22Rv1 (cell line): ENCODE results near the gene KLHL11.
A peak's percentile ranks its signal among the peaks of the same experiment; 100 is the strongest.

Experiments used
- H3K27ac ChIP-seq: fragments of 450-650 bp; 2 replicates; pipeline ENCODE4 v1.5.1; 2017
- CTCF ChIP-seq: fragments of 450-650 bp; IDR thresholded peaks from 2 replicates; pipeline ENCODE4 v1.5.1; 2017; ENCODE audit warnings: mild to moderate bottlenecking
- ZFX ChIP-seq: fragments of 450-650 bp; IDR thresholded peaks from 2 replicates; pipeline ENCODE4 v1.6.1; 2017; ENCODE audit warnings: antibody characterized with exemption, borderline replicate concordance

KLHL11 gene

GRCh38 chr17:41821776-41822175, 43.4 kb downstream of the KLHL11 start:
- no peak for TF ChIP-seq CTCF
- TF ChIP-seq ZFX, result no peak
- H3K27ac ChIP-seq, result no peak overlapping the region

GRCh38 chr17:41818024-41818423, 47.2 kb downstream of the KLHL11 start:
- TF ChIP-seq CTCF (no peak), ZFX (no peak)
- H3K27ac ChIP-seq, result no peak overlapping the region

GRCh38 chr17:41816637-41817320, 48.4 kb downstream of the KLHL11 start:
- TF ChIP-seq CTCF (no peak), ZFX (no peak)
- no peak overlapping the region for H3K27ac ChIP-seq

DNA sequence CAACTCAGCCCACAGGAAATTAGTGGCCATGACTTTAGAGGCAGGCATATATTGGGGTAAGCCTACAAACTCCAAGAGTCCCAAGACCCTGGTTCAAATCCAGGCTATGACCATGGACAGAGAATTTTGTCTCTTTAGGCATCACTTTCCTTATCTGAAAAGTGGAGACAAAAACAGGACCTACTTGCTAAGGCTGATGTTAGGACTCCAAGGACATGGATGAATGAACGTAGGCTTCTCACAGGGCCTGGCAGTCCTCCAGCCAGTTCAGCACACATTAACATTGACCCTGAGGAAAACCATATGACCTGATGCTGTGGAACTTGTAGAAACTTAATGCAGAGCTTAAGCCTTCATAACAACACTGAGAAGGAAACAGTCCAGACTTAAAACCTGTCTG, 51.0 kb downstream of the KLHL11 start:
- H3K27ac ChIP-seq, result peak overlapping the region; percentile 92
- TF ChIP-seq CTCF, result no peak
- TF ChIP-seq ZFX, result no peak

DNA sequence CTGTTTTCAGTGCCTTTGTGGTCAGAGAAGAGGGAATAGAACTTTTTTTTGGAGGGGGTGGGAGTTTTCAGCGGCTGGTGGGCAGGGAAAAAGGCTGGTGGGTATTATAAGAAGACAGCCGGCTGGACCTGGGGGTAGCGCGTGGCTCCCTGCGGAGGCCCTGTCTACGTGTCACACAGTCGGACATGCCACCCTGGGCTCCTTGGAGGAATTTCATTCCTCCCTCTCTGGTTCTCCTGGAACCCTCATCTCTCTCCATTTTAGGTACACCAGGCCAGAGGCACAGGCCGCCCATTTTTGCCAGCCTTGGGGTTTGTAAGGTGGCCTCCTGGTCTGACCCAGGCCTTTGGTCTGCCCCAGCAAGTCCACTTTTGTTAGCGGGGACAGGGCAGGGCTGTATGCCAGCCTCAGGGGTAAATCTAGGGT, 51.5 kb downstream of the KLHL11 start:
- H3K27ac ChIP-seq, result peak overlapping the region; percentile 92
- TF ChIP-seq ZFX (no peak), CTCF (no peak)

DNA sequence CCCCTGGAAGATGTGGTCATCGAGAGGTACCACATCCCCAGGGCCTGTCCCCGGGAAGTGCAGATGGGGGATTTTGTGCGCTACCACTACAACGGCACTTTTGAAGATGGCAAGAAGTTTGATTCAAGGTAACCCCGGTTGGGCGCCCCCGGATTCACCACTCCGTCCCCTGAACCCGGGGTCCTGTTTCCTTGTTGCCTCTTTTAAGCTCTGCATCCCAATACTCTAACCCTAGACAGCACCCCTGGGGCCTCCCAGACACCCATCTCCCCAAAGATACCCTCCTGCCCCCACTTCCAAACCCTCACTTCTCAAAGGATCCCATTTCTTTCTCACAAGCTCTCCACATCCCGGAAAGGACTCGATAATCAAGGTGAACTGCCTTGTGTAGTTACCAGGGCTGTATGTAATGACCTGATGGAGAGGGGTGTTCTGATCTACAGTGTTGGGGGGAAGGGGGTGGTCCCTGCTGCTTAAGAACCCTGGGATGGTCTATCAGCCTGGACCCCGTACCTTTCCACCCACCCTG, 52.0 kb downstream of the KLHL11 start:
- H3K27ac ChIP-seq, result peak overlapping the region; percentile 92
- TF ChIP-seq CTCF (no peak), ZFX (no peak)

DNA sequence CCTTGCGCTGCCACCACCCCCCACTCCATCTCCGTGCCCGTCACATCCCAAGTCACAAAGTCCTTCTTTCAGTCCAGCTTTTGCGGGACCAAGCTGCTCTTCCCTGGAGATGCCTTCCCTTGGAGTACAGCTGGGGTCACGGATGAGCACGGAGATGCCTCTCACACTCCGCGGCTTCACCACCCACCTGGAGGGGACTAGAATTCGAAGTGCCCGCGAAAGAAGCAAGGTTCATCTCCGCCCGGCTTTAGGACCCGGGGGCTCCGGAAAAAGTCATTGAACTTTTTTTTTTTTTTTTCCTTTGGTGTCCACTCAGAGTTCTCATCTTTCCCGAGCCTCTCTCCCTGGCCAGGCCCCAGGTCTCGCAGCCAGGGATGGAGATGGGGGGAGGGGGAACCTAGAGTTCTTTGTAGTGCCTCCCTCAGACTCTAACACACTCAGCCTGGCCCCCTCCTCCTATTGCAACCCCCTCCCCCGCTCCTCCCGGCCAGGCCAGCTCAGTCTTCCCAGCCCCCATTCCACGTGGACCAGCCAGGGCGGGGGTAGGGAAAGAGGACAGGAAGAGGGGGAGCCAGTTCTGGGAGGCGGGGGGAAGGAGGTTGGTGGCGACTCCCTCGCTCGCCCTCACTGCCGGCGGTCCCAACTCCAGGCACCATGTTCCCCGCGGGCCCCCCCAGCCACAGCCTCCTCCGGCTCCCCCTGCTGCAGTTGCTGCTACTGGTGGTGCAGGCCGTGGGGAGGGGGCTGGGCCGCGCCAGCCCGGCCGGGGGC, 52.7 kb downstream of the KLHL11 start, which contains the start of gene FKBP10:
Gene FKBP10 (plus strand): TSS at position 624 of the 771 bp plus-strand sequence. CDS start 31 bp downstream, at position 655.
- peak within 1 kb of the TSS; percentile 92 for H3K27ac ChIP-seq
- no peak for TF ChIP-seq ZFX
